Right lobe of liver (tissue), 6 donors: ENCODE measurements around the gene TMEM30A. TPM values are rescaled to one million over a fixed set of nuclear protein-coding genes. Genes with fewer than 3 reads are reported as not detected.

Source experiments
- ATAC-seq, 4 donors: fragments of 200-7000 bp; cut with Tn5 transposase; one replicate each; pipeline ENCODE4 v1.9.1; 2020; ENCODE audit warnings: mild to moderate bottlenecking in 4 of 4, moderate library complexity in 4 of 4
- DNase-seq, 3 donors: peaks; one replicate each; pipeline ENCODE4 v3.0.0-alpha.2; 2020
- H3K27ac ChIP-seq, 3 donors: fragments of 200-600 bp; one replicate each; pipeline ENCODE4 v1.8.0; 2022
- H3K27me3 ChIP-seq, 2 donors: fragments of 200-600 bp; one replicate each; pipeline ENCODE4 v1.8.0; 2022
- H3K36me3 ChIP-seq, 4 donors: fragments of 200-600 bp; sonication (generic) in 1 of 4; one replicate each; pipeline versions ENCODE4 v1.5.1 to v1.8.0; 2017 to 2022; ENCODE audit warnings: control low read depth in 1 of 4
- H3K4me1 ChIP-seq, 4 donors: fragments of 200-600 bp; sonication (generic) in 1 of 4; one replicate each; pipeline versions ENCODE4 v1.5.1 to v1.8.0; 2017 to 2022; ENCODE audit warnings: control low read depth in 1 of 4
- H3K4me3 ChIP-seq, 3 donors: fragments of 200-600 bp; one replicate each; pipeline ENCODE4 v1.8.0; 2022
- H3K9me3 ChIP-seq, 4 donors: fragments of 200-600 bp; sonication (generic) in 1 of 4; one replicate each; pipeline versions ENCODE4 v1.5.1 to v1.8.0; 2017 to 2022; ENCODE audit warnings: control low read depth in 1 of 4
- POLR2A ChIP-seq: fragments of 450-650 bp; IDR thresholded peaks from one replicate; pipeline ENCODE4 v1.6.1; 2017; ENCODE audit warnings: antibody characterized with exemption, mild to moderate bottlenecking
- WGBS: methylation state at CpG from one replicate; pipeline ENCODE4 v1.1.6; 2018; ENCODE audit warnings: low coverage, low lambda C conversion rate; ENCODE audit not compliant: insufficient coverage; ENCODE audit errors: missing lambda C conversion rate; 5-methylcytosine and 5-hydroxymethylcytosine counted together
- intact Hi-C, 2 donors: fragments of 100-400 bp; cut with DNase I; formaldehyde crosslinking; loops; one replicate each; pipeline versions ENCODE4 v1.11.2 to v1.14.1; 2022
- total RNA-seq, 6 experiments: library from RNA; depleted of rRNA in 2 of 6; stranded (reverse); fragments of >200 nt in 2 of 6; fragmentation: NEBNext Ultra II Directional in 3 of 6; extraction: Animal tissue kit (Norgen Biotek cat#: 25700) in 3 of 6; gene quantifications; one replicate each; pipeline versions ENCODE4 v1.1.0 to v1.2.4, GENCODE V29; 2016 to 2023
- TF ChIP-seq, protein P1 (sequence below), 4 donors: fragments of 200-600 bp in 3 of 4; fragments of 450-650 bp in 1 of 4; IDR thresholded peaks; one replicate each; pipeline versions ENCODE4 v1.5.1 to v1.8.0; 2016 to 2022; ENCODE audit warnings: antibody characterized with exemption in 4 of 4, mild to moderate bottlenecking in 2 of 4
- donor health status: DM: no; HTN: yes; CAD: no.
- donor health status: DM: no; HTN: no; CAD: no.
- donor health status: DM: no; HTN: no; CAD: no.
- donor health status: DM: no; HTN: yes; CAD: no.
- donor health status: DM: no; HTN: yes; CAD: no.

Gene TMEM30A
- total RNA-seq, 6 experiments from 2014 or later = 40.1 to 66.8 (median 62.2) TPM

DNA sequence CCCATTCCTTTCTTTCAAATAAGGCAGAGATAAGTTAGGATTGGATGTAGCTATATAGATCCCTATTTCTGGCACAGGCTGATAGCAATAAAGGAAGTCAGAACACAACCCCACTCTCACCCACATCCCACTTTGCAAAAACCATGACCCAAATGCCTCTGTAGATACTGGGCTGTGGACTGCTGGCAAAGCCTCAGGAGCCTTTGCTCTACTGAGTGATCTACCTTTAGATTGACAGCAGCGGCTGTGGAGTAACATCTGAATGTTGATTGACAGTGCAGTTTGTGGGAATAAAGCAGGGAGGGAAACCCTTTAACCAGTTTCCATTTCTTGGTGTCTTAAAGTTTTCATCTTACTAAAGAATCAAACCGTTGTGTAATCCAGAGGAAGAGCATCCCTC is 6.7 kb upstream of the TMEM30A start:
- no peak for TF ChIP-seq POLR2A
- TF ChIP-seq, protein P1, sequence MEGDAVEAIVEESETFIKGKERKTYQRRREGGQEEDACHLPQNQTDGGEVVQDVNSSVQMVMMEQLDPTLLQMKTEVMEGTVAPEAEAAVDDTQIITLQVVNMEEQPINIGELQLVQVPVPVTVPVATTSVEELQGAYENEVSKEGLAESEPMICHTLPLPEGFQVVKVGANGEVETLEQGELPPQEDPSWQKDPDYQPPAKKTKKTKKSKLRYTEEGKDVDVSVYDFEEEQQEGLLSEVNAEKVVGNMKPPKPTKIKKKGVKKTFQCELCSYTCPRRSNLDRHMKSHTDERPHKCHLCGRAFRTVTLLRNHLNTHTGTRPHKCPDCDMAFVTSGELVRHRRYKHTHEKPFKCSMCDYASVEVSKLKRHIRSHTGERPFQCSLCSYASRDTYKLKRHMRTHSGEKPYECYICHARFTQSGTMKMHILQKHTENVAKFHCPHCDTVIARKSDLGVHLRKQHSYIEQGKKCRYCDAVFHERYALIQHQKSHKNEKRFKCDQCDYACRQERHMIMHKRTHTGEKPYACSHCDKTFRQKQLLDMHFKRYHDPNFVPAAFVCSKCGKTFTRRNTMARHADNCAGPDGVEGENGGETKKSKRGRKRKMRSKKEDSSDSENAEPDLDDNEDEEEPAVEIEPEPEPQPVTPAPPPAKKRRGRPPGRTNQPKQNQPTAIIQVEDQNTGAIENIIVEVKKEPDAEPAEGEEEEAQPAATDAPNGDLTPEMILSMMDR (IDR thresholded peaks at IDR 0.05) = no peak
- DNase-seq (no peak), ATAC-seq (no peak)
- Histone ChIP-seq H3K27me3 (no peaks in the 10 kb centered on the region), H3K9me3 (no peaks in the 10 kb centered on the region), H3K27ac (no peak overlapping the region), H3K4me1 (no peaks in the 10 kb centered on the region), H3K36me3 (no peaks in the 10 kb centered on the region), H3K4me3 (no peak overlapping the region)
- intact Hi-C loops = no loop called here
- WGBS = 82% methylated on average over 2 of the region's 2 CpGs

DNA sequence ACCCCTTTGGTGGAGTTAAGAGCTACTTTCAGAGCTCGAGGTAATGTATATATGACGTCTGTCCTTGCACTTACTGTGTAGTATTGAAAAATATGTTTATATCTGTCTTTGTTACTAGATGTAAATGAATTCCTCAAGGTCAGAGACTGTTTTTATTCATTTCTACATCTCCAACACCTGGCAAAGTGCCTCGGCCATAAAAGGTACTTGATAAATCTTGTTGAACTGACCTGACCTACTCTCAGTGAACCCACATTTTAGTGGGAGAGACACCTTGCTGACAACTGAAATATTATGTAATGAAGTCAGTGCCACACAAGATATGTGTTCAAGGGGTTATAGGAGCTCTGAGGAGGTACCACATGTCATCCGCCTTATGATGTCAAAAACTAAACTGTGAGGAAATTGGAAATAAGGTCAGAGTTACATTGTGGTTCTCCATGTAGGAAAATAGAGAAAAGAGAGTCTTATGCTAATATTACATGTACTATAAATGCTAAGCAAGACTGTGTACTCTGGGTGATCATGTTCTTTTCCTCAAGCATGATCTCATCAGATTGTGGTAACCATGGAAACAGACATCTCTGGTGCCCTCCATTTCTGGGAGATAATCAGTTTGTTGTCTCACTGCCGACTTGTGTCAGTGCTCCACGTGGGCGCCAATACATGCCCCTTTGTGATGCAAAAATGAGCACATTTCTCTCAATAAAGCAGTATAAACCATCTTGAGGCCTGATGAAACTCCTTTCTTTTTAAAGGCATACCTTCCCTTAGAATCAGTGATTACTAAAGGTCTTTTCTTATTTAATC is 5.7 kb upstream of the TMEM30A start:
- peaks cover 0 to 6% (median 3%) of the 10 kb centered on the region in 4 donors for H3K4me1 ChIP-seq
- no peaks in the 10 kb centered on the region for H3K9me3 ChIP-seq
- no peak overlapping the region for H3K4me3 ChIP-seq
- no peaks in the 10 kb centered on the region for H3K27me3 ChIP-seq
- no peak for TF ChIP-seq POLR2A
- TF ChIP-seq, protein P1 (IDR thresholded peaks at IDR 0.05) = no peak
- H3K36me3 ChIP-seq = no peaks in the 10 kb centered on the region
- WGBS = 77% methylated on average over 7 of the region's 7 CpGs
- DNase-seq (no peak), ATAC-seq (no peak)
- no peak overlapping the region for H3K27ac ChIP-seq
- intact Hi-C loops = no loop called here

DNA sequence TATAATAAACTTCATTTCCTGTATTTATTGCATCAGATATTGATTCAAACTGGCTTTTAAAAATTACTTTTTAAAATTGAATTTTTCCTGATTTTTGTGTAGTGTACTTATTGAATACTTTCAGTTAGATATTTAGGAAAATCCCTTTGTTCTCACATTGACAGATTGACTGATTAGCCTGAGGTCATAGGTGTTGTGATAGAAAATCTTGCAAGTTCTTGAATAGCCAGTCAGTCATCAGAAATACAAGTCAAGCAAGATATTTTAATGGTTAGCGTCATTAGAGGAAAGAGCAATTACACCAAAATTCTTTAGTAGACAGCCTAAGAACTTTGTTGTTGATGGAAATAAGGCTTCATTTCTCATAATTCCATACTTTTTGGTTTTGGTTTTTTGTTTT is 3.4 kb upstream of the TMEM30A start:
- Histone ChIP-seq H3K9me3 (no peaks in the 10 kb centered on the region), H3K27ac (no peak overlapping the region), H3K27me3 (no peaks in the 10 kb centered on the region), H3K4me3 (no peak overlapping the region), H3K36me3 (no peaks in the 10 kb centered on the region), H3K4me1 (peaks cover 0 to 12% (median 3%) of the 10 kb centered on the region in 4 donors)
- TF ChIP-seq POLR2A = no peak
- TF ChIP-seq, protein P1 (IDR thresholded peaks at IDR 0.05) = no peak
- DNase-seq (no peak), ATAC-seq (no peak)
- intact Hi-C loops = no loop called here
- 89% methylated on average over 1 of the region's 1 CpG for WGBS

DNA sequence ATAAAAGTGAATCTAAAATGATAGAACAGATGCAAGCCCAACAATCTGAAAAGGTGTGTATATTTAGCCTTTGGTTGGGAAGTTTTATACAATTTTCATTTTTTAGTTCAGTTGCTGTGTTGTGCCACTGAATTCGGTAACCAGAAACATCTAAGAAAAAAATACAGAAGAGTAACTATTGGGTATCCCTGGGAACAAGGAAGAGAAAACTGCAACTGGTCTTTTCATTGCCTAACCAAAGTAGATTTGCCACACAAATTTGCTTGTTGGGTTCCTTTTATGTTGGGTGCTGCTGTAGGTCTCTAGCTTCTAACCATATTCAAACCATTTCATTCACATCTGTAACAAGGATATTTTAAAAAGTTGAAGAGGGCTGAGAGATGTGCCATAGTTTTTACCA is 2.8 kb upstream of the TMEM30A start:
- H3K36me3 ChIP-seq = no peaks in the 10 kb centered on the region
- no peaks in the 10 kb centered on the region for H3K27me3 ChIP-seq
- H3K9me3 ChIP-seq = no peaks in the 10 kb centered on the region
- H3K27ac ChIP-seq = no peak overlapping the region
- no peak overlapping the region for H3K4me3 ChIP-seq
- TF ChIP-seq, protein P1 (IDR thresholded peaks at IDR 0.05) = no peak
- no peak for TF ChIP-seq POLR2A
- DNase-seq = no peak
- no peak for ATAC-seq
- intact Hi-C loops = no loop called here
- H3K4me1 ChIP-seq = peaks cover 0 to 18% (median 6%) of the 10 kb centered on the region in 4 donors
- 67% methylated on average over 1 of the region's 1 CpG for WGBS
